Keratinocyte (primary cell): ENCODE measurements around the gene CPNE9. TPM values are rescaled to one million over a fixed set of nuclear protein-coding genes. Genes with fewer than 3 reads are reported as not detected.
A peak's percentile ranks its signal among the peaks of the same experiment; 100 is the strongest.

Source experiments
- DNase-seq: peaks from one replicate; pipeline ENCODE4 v3.0.0-alpha.2; 2011; ENCODE audit warnings: low read depth, missing footprints, low spot score
- FAIRE-seq: peaks from 2 replicates; lab custom pipeline; 2011; peaks lifted over from hg19 to GRCh38; lab: Jason Lieb, UNC
- H2AFZ ChIP-seq: 2 replicates; pipeline ENCODE4 v1.6.0; 2012; ENCODE audit warnings: low read length, control low read depth, inconsistent platforms; ENCODE audit not compliant: control insufficient read depth
- H3K27ac ChIP-seq: 2 replicates; pipeline ENCODE4 v1.5.1; 2011; ENCODE audit warnings: low read length; ENCODE audit not compliant: control insufficient read depth, insufficient read depth
- H3K27me3 ChIP-seq: 3 replicates; pipeline ENCODE4 v1.6.0; 2011; ENCODE audit warnings: low read length; ENCODE audit not compliant: control insufficient read depth, insufficient read depth; ENCODE audit errors: extremely low read depth
- H3K36me3 ChIP-seq, 2 experiments: 2 replicates in 1 of 2; 3 replicates in 1 of 2; pipeline ENCODE4 v1.5.1; 2011; ENCODE audit warnings: low read length in 2 of 2, mild to moderate bottlenecking in 1 of 2; ENCODE audit not compliant: control insufficient read depth in 2 of 2, insufficient read depth in 2 of 2; ENCODE audit errors: extremely low read depth in 1 of 2
- H3K4me1 ChIP-seq: 3 replicates; pipeline ENCODE4 v1.5.1; 2011; ENCODE audit warnings: low read length; ENCODE audit not compliant: control insufficient read depth, insufficient read depth; ENCODE audit errors: extremely low read depth
- H3K4me2 ChIP-seq: 3 replicates; pipeline ENCODE4 v1.6.0; 2011; ENCODE audit warnings: low read depth, low read length; ENCODE audit not compliant: control insufficient read depth, insufficient read depth; ENCODE audit errors: extremely low read depth
- H3K4me3 ChIP-seq, 3 experiments: fragments of 200-600 bp in 1 of 3; sonication (generic) in 1 of 3; 2 replicates in 2 of 3; 3 replicates in 1 of 3; pipeline ENCODE4 v1.5.1; 2011 to 2016; ENCODE audit warnings: low read length in 3 of 3, mild to moderate bottlenecking in 3 of 3, control low read depth in 2 of 3, inconsistent platforms in 1 of 3, low read depth in 1 of 3, mixed read lengths in 1 of 3, mixed run types in 1 of 3, moderate library complexity in 1 of 3; ENCODE audit not compliant: control insufficient read depth in 2 of 3, insufficient read depth in 2 of 3; ENCODE audit errors: extremely low read depth in 1 of 3
- H3K79me2 ChIP-seq: 2 replicates; pipeline ENCODE4 v1.6.0; 2012; ENCODE audit warnings: low read length; ENCODE audit not compliant: control insufficient read depth, insufficient read depth
- H3K9ac ChIP-seq: 3 replicates; pipeline ENCODE4 v1.6.0; 2011; ENCODE audit warnings: low read length; ENCODE audit not compliant: control insufficient read depth, insufficient read depth; ENCODE audit errors: extremely low read depth
- H3K9me1 ChIP-seq: 3 replicates; pipeline ENCODE4 v1.6.0; 2011; ENCODE audit warnings: low read length; ENCODE audit not compliant: control insufficient read depth, insufficient read depth; ENCODE audit errors: extremely low read depth
- H3K9me3 ChIP-seq: 2 replicates; pipeline ENCODE4 v1.5.1; 2012; ENCODE audit warnings: low read depth, low read length; ENCODE audit not compliant: control insufficient read depth
- H4K20me1 ChIP-seq: 3 replicates; pipeline ENCODE4 v1.6.0; 2011; ENCODE audit warnings: low read length; ENCODE audit not compliant: control insufficient read depth, insufficient read depth; ENCODE audit errors: extremely low read depth
- EZH2 ChIP-seq: IDR thresholded peaks from one replicate; pipeline ENCODE4 v1.6.1; 2012; ENCODE audit warnings: inconsistent platforms, mild to moderate bottlenecking, low read length, moderate library complexity
- dilution Hi-C: fragments of 300-500 bp; cut with MboI; formaldehyde crosslinking; loops from one replicate; pipeline ENCODE4 v1.7.0; 2020; ENCODE audit warnings: low sequenced_read_pairs; ENCODE audit not compliant: extremely low pct_ligation_motif_present
- polyA plus RNA-seq, 5 experiments: library from polyadenylated mRNA; depleted of rRNA in 3 of 5; stranded (reverse) in 3 of 5; stranded (forward) in 1 of 5; unstranded in 1 of 5; fragments of >200 nt; gene quantifications; 1 replicate in 1 of 5; 2 replicates in 3 of 5; 3 replicates in 1 of 5; pipeline versions ENCODE4 v1.2.1 to v1.2.3, GENCODE V29; 2011 to 2012; ENCODE audit warnings: missing spikeins in 2 of 5, low read depth in 1 of 5, low replicate concordance in 1 of 5
- TF ChIP-seq, protein P1 (sequence below), 3 experiments: IDR thresholded peaks in 1 of 3; conservative IDR thresholded peaks in 1 of 3; optimal IDR thresholded peaks in 1 of 3; 2 replicates in 2 of 3; 3 replicates in 1 of 3; pipeline versions ENCODE3 to v1.5.1; 2011; ENCODE audit warnings: low read length in 3 of 3, mild to moderate bottlenecking in 3 of 3, moderate library complexity in 2 of 3, control low read depth in 1 of 3, inconsistent platforms in 1 of 3; ENCODE audit not compliant: insufficient read depth in 2 of 3; ENCODE audit errors: extremely low read depth in 1 of 3

The CPNE9 gene
- polyA plus RNA-seq, 1 donor (not counting 4 experiments of a cell fraction or from before 2014, with no cell fraction given): not detected

DNA sequence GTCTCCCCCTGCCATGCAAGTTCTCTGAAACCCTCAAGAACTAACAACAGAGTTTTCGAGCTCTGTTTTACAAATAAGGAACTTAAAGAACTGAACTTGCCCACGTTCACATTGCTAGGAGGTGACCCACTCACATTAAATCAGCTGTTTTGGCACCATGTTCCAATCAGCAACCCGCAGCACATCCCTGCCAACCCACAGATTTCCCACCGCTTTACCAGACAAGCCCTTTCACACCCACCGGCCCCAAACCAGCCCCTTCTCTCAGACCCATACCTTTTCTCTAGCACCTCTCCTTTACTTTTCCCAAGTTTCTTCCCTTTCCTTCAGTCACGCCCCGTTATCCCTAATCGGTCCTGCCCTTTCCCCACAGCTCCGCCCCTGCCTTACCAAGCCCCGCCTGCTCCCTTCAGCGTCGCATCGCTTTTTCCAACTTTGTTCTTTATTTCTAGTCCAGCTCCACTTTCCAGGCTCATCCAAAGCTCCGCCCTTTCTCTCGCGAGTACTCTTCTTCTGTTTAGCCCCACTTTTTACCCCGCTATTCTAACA is 27.1 kb downstream of the CPNE9 start:
- FAIRE-seq (no peak), DNase-seq (no peak)
- Histone ChIP-seq H2AFZ (peak overlapping the region; percentile 59), H3K27me3 (no peaks in the 10 kb centered on the region), H3K36me3 (peaks cover 9 to 11% of the 10 kb centered on the region in 2 experiments), H3K79me2 (peaks cover 33% of the 10 kb centered on the region), H3K4me3 (peak overlapping the region; percentile 51 to 73 (median 61)), H3K9me3 (no peaks in the 10 kb centered on the region), H3K27ac (peak overlapping the region; percentile 45), H3K9ac (peak overlapping the region; percentile 98), H4K20me1 (peaks cover 6% of the 10 kb centered on the region), H3K9me1 (no peaks in the 10 kb centered on the region), H3K4me1 (peaks cover 15% of the 10 kb centered on the region), H3K4me2 (peak overlapping the region; percentile 82)
- TF ChIP-seq EZH2: no peak
- TF ChIP-seq, protein P1, sequence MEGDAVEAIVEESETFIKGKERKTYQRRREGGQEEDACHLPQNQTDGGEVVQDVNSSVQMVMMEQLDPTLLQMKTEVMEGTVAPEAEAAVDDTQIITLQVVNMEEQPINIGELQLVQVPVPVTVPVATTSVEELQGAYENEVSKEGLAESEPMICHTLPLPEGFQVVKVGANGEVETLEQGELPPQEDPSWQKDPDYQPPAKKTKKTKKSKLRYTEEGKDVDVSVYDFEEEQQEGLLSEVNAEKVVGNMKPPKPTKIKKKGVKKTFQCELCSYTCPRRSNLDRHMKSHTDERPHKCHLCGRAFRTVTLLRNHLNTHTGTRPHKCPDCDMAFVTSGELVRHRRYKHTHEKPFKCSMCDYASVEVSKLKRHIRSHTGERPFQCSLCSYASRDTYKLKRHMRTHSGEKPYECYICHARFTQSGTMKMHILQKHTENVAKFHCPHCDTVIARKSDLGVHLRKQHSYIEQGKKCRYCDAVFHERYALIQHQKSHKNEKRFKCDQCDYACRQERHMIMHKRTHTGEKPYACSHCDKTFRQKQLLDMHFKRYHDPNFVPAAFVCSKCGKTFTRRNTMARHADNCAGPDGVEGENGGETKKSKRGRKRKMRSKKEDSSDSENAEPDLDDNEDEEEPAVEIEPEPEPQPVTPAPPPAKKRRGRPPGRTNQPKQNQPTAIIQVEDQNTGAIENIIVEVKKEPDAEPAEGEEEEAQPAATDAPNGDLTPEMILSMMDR (optimal IDR thresholded peaks at IDR 0.05 in 1 of 3, IDR thresholded peaks at IDR 0.05 in 1 of 3, conservative IDR thresholded peaks at IDR 0.05 in 1 of 3; ENCODE audit: extremely low read depth in 1 of 3, insufficient read depth in 2 of 3, low read length in 3 of 3): no peak
- dilution Hi-C loops: no loop called here

DNA sequence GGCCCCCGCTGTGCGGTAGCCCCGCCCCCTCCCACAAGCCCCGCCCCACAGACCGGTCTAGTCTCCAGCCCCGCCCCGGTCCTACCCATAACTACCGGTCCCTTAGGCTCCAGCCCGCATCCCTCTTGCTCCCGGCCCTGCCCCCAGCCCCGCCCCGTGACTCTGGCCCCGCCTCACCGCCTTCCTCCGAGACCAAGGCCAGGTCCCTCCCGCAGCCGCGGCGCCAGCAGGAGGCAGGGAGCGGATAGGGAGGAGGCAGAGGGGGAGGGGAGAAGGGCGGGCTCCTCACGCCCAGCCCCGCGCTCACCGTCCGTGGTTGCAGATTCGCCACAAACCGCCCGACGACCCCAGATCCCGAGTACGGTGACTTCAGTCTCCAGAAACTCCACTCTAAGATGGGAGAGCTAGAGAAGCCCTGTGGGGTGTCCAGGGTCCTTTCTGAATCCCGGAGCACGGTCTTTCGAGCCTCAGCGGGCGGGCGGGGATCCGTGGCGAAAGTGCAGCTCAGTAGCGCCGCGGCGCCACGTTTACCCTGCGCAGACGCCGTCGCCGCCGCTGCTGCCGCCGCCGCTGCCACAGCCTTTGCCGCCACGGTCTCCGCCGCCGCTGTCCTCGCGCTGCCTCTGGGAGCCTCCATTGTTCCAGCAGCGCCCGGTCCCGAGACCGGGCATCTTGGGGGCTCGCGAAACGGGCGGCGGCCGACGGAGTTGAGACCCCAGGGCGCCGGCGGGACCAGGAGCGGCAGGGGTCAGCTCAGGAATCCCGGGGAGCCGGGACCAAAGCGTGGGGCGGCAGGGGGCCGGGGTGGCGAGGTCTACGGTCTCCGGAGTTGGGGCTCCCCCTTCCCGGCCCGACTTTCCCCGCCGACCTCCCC is 27.8 kb downstream of the CPNE9 start, which contains the start of gene BRPF1:
TSS of gene BRPF1 (plus strand) at position 530 of the 874 bp plus-strand sequence. CDS start 2,406 bp downstream, outside the sequence.
- Histone ChIP-seq H3K4me1 (peaks cover 15% of the 10 kb centered on the region), H4K20me1 (peaks cover 6% of the 10 kb centered on the region), H3K27me3 (no peaks in the 10 kb centered on the region), H3K9ac (peak within 1 kb of the TSS; percentile 98), H3K36me3 (peaks cover 11% of the 10 kb centered on the region in 2 experiments), H3K9me3 (no peaks in the 10 kb centered on the region), H3K9me1 (no peaks in the 10 kb centered on the region), H2AFZ (peak within 1 kb of the TSS; percentile 96), H3K4me2 (peak within 1 kb of the TSS; percentile 100), H3K4me3 (peak within 1 kb of the TSS; percentile 73 to 95 (median 82)), H3K27ac (peak within 1 kb of the TSS; percentile 97), H3K79me2 (peaks cover 36% of the 10 kb centered on the region)
- no peak for FAIRE-seq
- dilution Hi-C loops: no loop called here
- peak; percentile 87 for DNase-seq
- TF ChIP-seq, protein P1 (optimal IDR thresholded peaks at IDR 0.05 in 1 of 3, IDR thresholded peaks at IDR 0.05 in 1 of 3, conservative IDR thresholded peaks at IDR 0.05 in 1 of 3; ENCODE audit: extremely low read depth in 1 of 3, insufficient read depth in 2 of 3, low read length in 3 of 3): peak in 1 of 3 experiments; percentile 14
- TF ChIP-seq EZH2: no peak
